ENCODE results near the gene ZMPSTE24. TPM values are rescaled to one million over a fixed set of nuclear protein-coding genes. Genes with fewer than 3 reads are reported as not detected.

Gene ZMPSTE24
- polyA plus RNA-seq, 4 donors = 57.6 to 68.3 (median 66.0) TPM

GRCh38 chr1:40302475-40302874 is 44.4 kb downstream of the ZMPSTE24 start:
- DNase-seq (ENCODE audit: low read depth in 4 of 4, low spot score in 3 of 4) = no peak

GRCh38 chr1:40303051-40303771 is 45.2 kb downstream of the ZMPSTE24 start:
- no peak for DNase-seq (ENCODE audit: low read depth in 4 of 4, low spot score in 3 of 4)

GRCh38 chr1:40303790-40304189 is 45.8 kb downstream of the ZMPSTE24 start:
- no peak for DNase-seq (ENCODE audit: low read depth in 4 of 4, low spot score in 3 of 4)

- DNase-seq (ENCODE audit: low read depth in 4 of 4, low spot score in 3 of 4) = no peak
Measured at GRCh38 chr1:40305451-40305850, 47.4 kb downstream of the ZMPSTE24 start.

GRCh38 chr1:40305871-40306270 is 47.8 kb downstream of the ZMPSTE24 start:
- DNase-seq (ENCODE audit: low read depth in 4 of 4, low spot score in 3 of 4) = no peak

- no peak for DNase-seq (ENCODE audit: low read depth in 4 of 4, low spot score in 3 of 4)
Measured at GRCh38 chr1:40306296-40306695, 48.3 kb downstream of the ZMPSTE24 start.

GRCh38 chr1:40307186-40307585 is 49.1 kb downstream of the ZMPSTE24 start:
- DNase-seq (ENCODE audit: low read depth in 4 of 4, low spot score in 3 of 4) = no peak

GRCh38 chr1:40308036-40308727 is 50.1 kb downstream of the ZMPSTE24 start:
- no peak for DNase-seq (ENCODE audit: low read depth in 4 of 4, low spot score in 3 of 4)

GRCh38 chr1:40309374-40310128 is 51.5 kb downstream of the ZMPSTE24 start:
- no peak for DNase-seq (ENCODE audit: low read depth in 4 of 4, low spot score in 3 of 4)

- DNase-seq (ENCODE audit: low read depth in 4 of 4, low spot score in 3 of 4) = no peak
Measured at GRCh38 chr1:40310129-40310461, 52.1 kb downstream of the ZMPSTE24 start.

- DNase-seq (ENCODE audit: low read depth in 4 of 4, low spot score in 3 of 4) = no peak
Measured at GRCh38 chr1:40310983-40311642, 53.1 kb downstream of the ZMPSTE24 start.

- no peak for DNase-seq (ENCODE audit: low read depth in 4 of 4, low spot score in 3 of 4)
Measured at GRCh38 chr1:40311692-40312091, 53.7 kb downstream of the ZMPSTE24 start.

- DNase-seq (ENCODE audit: low read depth in 4 of 4, low spot score in 3 of 4) = no peak
Measured at GRCh38 chr1:40312238-40313205, 54.5 kb downstream of the ZMPSTE24 start.

GRCh38 chr1:40313329-40313957 is 55.4 kb downstream of the ZMPSTE24 start:
- DNase-seq (ENCODE audit: low read depth in 4 of 4, low spot score in 3 of 4) = no peak

- DNase-seq (ENCODE audit: low read depth in 4 of 4, low spot score in 3 of 4) = no peak
Measured at GRCh38 chr1:40313958-40314720, 56.1 kb downstream of the ZMPSTE24 start.

- no peak for DNase-seq (ENCODE audit: low read depth in 4 of 4, low spot score in 3 of 4)
Measured at GRCh38 chr1:40314721-40315238, 56.7 kb downstream of the ZMPSTE24 start.

GRCh38 chr1:40315239-40315794 is 57.3 kb downstream of the ZMPSTE24 start:
- DNase-seq (ENCODE audit: low read depth in 4 of 4, low spot score in 3 of 4) = peak; percentile 74 to 81 (median 78)

Measured in right renal pelvis (tissue), 4 donors.